Activated naive CD8-positive, alpha-beta T cell treated with anti-CD3 and anti-CD28 coated beads, Interleukin-2, amount 10 ng/mL, durations not matched to agents 7 days and 5 days (primary cell): ENCODE measurements around the gene PDF. TPM values are rescaled to one million over a fixed set of nuclear protein-coding genes. Genes with fewer than 3 reads are reported as not detected.

Source experiments
- ATAC-seq: fragments of 150-1000 bp; cut with Tn5 transposase; one replicate; pipeline ENCODE4 v1.10.0; 2021; ENCODE audit warnings: low read depth, moderate library complexity
- POLR2A ChIA-PET: fragments of 350-600 bp; sonication (Branson Sonifier 250); formaldehyde crosslinking; loops from one replicate; lab custom pipeline; 2021; ENCODE audit warnings: antibody characterized with exemption; lab: Charles Lee
- DNase-seq: peaks from one replicate; pipeline ENCODE4 v3.0.0; 2021
- H3K27ac Mint-ChIP-seq: one replicate; pipeline ENCODE4 v1.8.0; 2022; ENCODE audit warnings: mild to moderate bottlenecking, mixed read lengths
- H3K27me3 Mint-ChIP-seq: one replicate; pipeline ENCODE4 v1.8.0; 2022; ENCODE audit warnings: mild to moderate bottlenecking, moderate library complexity, mixed read lengths
- H3K36me3 Mint-ChIP-seq: one replicate; pipeline ENCODE4 v1.8.0; 2021; ENCODE audit warnings: mild to moderate bottlenecking, mixed read lengths
- H3K4me1 Mint-ChIP-seq: one replicate; pipeline ENCODE4 v1.8.0; 2021; ENCODE audit warnings: mixed read lengths
- H3K4me3 Mint-ChIP-seq: one replicate; pipeline ENCODE4 v1.8.0; 2022; ENCODE audit warnings: mild to moderate bottlenecking, moderate library complexity, mixed read lengths
- H3K9me3 Mint-ChIP-seq: one replicate; pipeline ENCODE4 v1.8.0; 2021; ENCODE audit warnings: mixed read lengths
- total RNA-seq, 2 experiments: library from RNA; stranded (reverse); gene quantifications; one replicate each; pipeline ENCODE4 v1.2.3, GENCODE V29; 2021

The PDF gene
- total RNA-seq, 2 experiments from 2014 or later = 12.6 to 14.5 TPM

- H3K4me1 Mint-ChIP-seq = peaks cover 4% of the 10 kb centered on the region
- no peak for ATAC-seq
- no peak overlapping the region for H3K4me3 Mint-ChIP-seq
- H3K36me3 Mint-ChIP-seq = peaks cover 9% of the 10 kb centered on the region
- POLR2A ChIA-PET = no interaction called here
- no peaks in the 10 kb centered on the region for H3K9me3 Mint-ChIP-seq
- H3K27me3 Mint-ChIP-seq = no peaks in the 10 kb centered on the region
- DNase-seq = peak; percentile 21
- no peak overlapping the region for H3K27ac Mint-ChIP-seq
Measured at GRCh38 chr16:69319826-69320739, 10.3 kb downstream of the PDF start.

DNA sequence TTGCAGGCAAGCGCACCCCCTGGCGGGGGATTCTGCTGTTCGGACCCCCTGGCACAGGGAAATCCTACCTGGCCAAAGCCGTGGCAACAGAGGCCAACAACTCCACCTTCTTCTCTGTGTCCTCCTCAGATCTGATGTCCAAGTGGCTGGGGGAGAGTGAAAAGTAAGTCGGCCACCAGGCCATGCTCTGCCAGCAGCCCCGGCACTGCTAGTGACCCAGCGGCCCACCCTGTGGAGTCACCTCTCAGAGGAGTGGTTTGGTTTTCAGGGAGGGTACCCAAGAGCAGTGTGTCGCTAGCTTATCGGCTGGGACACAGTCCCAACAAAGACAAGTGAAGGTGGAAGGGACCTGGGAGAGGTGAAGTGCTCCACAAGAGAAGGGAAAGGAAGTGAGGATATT lies 11.0 kb downstream of the PDF start:
- H3K4me3 Mint-ChIP-seq = no peak overlapping the region
- no peak overlapping the region for H3K27ac Mint-ChIP-seq
- ATAC-seq = no peak
- H3K4me1 Mint-ChIP-seq = peaks cover 4% of the 10 kb centered on the region
- H3K27me3 Mint-ChIP-seq = no peaks in the 10 kb centered on the region
- DNase-seq = no peak
- no peaks in the 10 kb centered on the region for H3K9me3 Mint-ChIP-seq
- peaks cover 9% of the 10 kb centered on the region for H3K36me3 Mint-ChIP-seq
- POLR2A ChIA-PET = no interaction called here

DNA sequence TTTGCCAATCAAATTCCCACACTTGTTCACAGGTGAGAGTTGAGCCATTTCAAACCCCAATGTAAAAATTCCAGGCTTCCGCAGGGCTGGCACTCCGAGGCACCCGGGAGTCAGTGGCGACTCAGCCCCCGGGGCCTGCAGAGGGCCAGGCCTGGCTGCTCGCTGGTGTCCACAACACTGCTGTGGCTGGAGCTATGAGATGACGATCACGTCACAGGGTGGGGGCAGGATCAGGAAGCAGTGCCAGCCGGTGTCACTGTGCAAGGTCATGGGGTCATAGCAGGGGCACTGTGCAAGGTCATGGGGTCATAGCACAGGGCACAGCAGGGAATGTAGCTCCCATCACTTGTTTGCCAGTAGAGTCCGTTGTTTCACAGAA lies 11.5 kb downstream of the PDF start:
- peak; percentile 25 for DNase-seq
- H3K27ac Mint-ChIP-seq = no peak overlapping the region
- no peak overlapping the region for H3K4me3 Mint-ChIP-seq

DNA sequence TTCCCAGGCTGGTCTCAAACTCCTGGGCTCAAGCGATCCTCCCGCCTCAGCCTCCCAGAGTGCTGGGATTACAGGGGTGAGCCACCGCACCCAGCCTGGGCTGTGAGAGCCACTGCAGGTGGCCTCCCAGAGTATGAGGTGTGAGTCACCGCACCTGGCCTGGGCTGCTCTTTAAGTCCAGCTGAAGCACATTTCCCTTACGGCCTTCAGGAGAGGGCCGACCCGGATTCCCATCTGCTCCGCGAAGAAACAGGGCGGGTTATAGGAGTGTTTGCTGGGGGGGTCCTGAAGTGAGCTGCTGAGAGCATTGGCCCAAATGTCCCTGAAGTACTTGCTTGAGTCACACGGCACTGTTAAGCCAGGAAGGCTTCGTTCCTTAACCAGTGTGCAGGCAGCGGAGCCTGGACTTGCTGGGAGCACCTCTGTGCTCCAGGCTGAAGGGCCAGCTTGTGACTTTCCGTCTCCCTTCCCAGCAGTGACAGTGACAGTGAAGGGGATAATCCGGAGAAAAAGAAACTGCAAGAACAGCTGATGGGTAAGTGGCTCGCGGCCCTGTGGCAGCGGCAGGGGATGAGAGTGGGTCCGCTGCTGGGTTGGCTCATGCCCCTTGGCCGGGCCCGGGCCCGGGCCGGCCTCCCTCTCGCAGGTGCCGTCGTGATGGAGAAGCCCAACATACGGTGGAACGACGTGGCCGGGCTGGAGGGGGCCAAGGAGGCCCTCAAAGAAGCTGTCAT lies 12.0 kb downstream of the PDF start:
- peaks cover 7% of the 10 kb centered on the region for H3K4me1 Mint-ChIP-seq
- POLR2A ChIA-PET = interaction anchor here (0.8 kb wide), 1 partner anchor 10 kb away, joined by 4 read pairs; no protein-coding TSS in a partner anchor
- no peaks in the 10 kb centered on the region for H3K9me3 Mint-ChIP-seq
- no peaks in the 10 kb centered on the region for H3K27me3 Mint-ChIP-seq
- ATAC-seq (no peak), DNase-seq (peak; percentile 19)
- H3K4me3 Mint-ChIP-seq = no peak overlapping the region
- H3K27ac Mint-ChIP-seq = no peak overlapping the region
- H3K36me3 Mint-ChIP-seq = peaks cover 16% of the 10 kb centered on the region

More for the DNA sequence above, 11.5 kb downstream of the PDF start:
- POLR2A ChIA-PET = no interaction called here
- no peak for ATAC-seq
- H3K9me3 Mint-ChIP-seq = no peaks in the 10 kb centered on the region
- peaks cover 12% of the 10 kb centered on the region for H3K36me3 Mint-ChIP-seq
- peaks cover 4% of the 10 kb centered on the region for H3K4me1 Mint-ChIP-seq
- H3K27me3 Mint-ChIP-seq = no peaks in the 10 kb centered on the region

GRCh38 chr16:69316595-69317034 lies 13.8 kb downstream of the PDF start:
- H3K36me3 Mint-ChIP-seq = peaks cover 18% of the 10 kb centered on the region
- no peak overlapping the region for H3K27ac Mint-ChIP-seq
- no peaks in the 10 kb centered on the region for H3K9me3 Mint-ChIP-seq
- no peak overlapping the region for H3K4me3 Mint-ChIP-seq
- H3K27me3 Mint-ChIP-seq = no peaks in the 10 kb centered on the region
- ATAC-seq = no peak
- DNase-seq = peak; percentile 18
- POLR2A ChIA-PET = no interaction called here
- peaks cover 15% of the 10 kb centered on the region for H3K4me1 Mint-ChIP-seq

DNA sequence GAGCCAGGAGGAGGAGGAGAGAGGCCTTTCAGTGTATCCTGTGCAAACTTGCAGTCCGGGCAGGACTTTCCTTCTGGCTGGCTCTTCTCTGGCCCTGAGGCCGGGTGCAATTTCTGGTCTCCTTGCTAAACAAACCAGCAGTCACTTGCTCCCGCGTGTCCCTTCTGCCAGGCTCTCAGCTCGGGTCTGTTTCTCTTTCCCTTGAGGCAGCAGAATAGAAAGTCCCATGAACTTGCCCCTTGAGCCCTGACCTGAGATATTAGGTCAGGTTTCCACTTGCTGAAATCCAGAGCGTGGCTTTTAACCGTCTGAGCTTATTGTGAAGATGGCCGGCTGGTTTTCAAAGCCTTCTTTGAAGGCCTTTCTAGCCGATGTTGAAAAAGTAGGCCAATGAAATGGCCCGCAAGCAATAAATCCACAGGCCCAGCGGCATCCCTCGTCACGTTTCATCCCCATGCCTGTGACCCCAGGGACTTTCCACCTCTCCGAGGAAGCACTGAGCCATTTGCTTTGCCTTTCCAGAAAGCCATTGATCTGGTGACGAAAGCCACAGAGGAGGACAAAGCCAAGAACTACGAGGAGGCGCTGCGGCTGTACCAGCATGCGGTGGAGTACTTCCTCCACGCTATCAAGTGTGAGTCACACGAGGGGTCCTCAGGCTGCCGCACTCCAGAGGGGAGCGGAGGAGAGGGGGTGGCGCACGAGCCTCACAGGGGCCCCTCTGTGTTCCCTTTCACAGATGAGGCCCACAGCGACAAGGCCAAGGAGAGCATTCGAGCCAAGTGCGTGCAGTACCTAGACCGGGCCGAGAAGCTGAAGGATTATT lies 14.7 kb downstream of the PDF start:
- Mint-ChIP-seq H3K9me3 (no peaks in the 10 kb centered on the region), H3K4me1 (peaks cover 15% of the 10 kb centered on the region), H3K36me3 (peaks cover 16% of the 10 kb centered on the region), H3K4me3 (no peak overlapping the region), H3K27me3 (no peaks in the 10 kb centered on the region), H3K27ac (no peak overlapping the region)
- POLR2A ChIA-PET = interaction anchor here (1.0 kb wide), 1 partner anchor 13 kb away, joined by 3 read pairs; no protein-coding TSS in a partner anchor
- DNase-seq (peak; percentile 20), ATAC-seq (no peak)

DNA sequence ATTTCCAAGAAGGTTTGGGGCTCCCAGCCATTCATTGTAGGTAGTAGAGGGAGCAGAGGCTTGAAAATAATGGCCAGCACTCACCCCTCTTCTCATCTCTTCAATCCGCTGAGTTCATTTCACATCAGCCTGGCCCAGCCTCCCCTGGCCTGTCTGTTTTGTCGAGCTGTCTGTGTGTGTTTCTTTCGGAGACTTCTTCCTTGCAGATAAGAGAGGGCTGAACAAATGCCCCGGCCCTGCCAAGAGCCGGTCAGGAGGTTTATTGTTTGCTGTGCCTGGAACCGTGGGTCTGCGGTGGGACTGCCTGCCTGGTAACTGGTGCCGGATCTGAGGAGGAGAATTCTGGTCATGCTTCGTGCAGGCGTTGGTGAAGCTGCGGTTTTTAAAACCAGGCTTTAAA lies 15.9 kb downstream of the PDF start:
- no peaks in the 10 kb centered on the region for H3K27me3 Mint-ChIP-seq
- no peak for ATAC-seq
- POLR2A ChIA-PET = no interaction called here
- peaks cover 20% of the 10 kb centered on the region for H3K4me1 Mint-ChIP-seq
- no peaks in the 10 kb centered on the region for H3K9me3 Mint-ChIP-seq
- H3K4me3 Mint-ChIP-seq = no peak overlapping the region
- H3K36me3 Mint-ChIP-seq = peaks cover 15% of the 10 kb centered on the region
- DNase-seq = no peak
- H3K27ac Mint-ChIP-seq = no peak overlapping the region

DNA sequence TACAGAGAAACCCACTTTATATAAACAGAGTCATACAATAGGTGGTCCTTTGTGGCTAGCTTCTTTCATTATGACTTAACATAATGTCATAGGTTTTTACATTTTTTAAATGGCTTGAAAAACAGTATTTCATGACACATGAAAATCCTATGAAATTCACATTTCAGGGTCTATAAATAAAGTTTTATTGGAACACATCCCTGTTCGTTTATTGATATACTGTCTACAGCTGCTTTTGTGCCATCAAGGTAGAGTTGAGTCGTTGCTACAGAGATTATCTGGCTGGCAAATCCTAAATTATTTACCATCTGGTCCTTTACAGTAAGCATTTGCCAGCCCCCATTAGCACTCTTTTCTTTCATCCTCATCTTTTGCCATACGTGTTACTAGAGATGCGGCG lies 16.9 kb downstream of the PDF start:
- no peaks in the 10 kb centered on the region for H3K9me3 Mint-ChIP-seq
- peak overlapping the region; percentile 45 for H3K27ac Mint-ChIP-seq
- H3K27me3 Mint-ChIP-seq = no peaks in the 10 kb centered on the region
- POLR2A ChIA-PET = no interaction called here
- ATAC-seq (no peak), DNase-seq (no peak)
- peak overlapping the region; percentile 68 for H3K4me3 Mint-ChIP-seq
- peaks cover 19% of the 10 kb centered on the region for H3K4me1 Mint-ChIP-seq
- H3K36me3 Mint-ChIP-seq = peaks cover 17% of the 10 kb centered on the region

DNA sequence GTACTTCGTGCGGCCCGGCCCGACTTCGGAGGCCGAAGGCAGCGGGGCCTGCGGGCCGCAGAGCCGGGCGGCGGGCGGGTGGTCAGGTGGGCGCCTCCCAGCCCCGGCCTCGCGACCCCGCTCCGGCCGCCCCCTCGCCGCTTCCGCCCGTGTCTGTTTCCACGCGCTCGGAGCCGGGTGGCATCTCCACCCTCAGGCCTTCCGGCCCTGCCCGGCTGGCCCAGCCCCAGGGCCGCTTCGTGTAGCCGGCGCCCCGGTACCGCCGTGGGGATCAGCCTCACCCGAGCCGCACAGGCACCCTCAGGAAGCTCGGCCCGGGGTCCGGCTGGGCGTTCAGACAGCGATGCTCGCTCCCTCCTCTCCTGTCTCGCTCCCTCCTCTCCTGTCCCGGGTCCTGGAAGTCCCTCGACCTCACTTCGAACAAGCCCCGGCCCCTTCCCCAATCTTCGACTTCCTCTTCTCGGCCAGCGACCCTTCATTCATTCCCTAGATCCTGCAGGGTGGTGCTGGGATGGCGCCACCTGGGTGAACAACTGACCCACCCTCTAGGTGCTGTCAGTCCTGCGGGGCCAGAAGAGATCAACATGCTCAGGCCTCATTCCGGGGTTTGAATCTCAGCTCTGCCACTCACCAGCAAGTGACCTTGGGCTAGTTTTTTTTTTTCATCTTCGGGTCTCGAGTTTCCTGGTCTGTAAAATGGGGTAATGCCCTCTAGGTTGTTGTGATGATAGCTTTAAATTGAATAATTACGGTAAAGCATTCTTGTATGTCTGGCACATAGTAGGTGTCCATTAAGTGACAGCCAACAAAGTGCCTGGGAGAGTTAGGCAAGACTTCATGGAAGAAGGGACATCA lies 18.6 kb downstream of the PDF start:
- peak overlapping the region; percentile 98 for H3K27ac Mint-ChIP-seq
- H3K36me3 Mint-ChIP-seq = peaks cover 17% of the 10 kb centered on the region
- peaks cover 19% of the 10 kb centered on the region for H3K4me1 Mint-ChIP-seq
- peak overlapping the region; percentile 99 for H3K4me3 Mint-ChIP-seq
- ATAC-seq = peak; percentile 68
- POLR2A ChIA-PET = interaction anchor here (0.8 to 3.1 kb wide), 5 partner anchors 11 to 467 kb away, joined by 3 to 19 read pairs (median 3); partner anchors contain the start of gene PDF
- peaks cover 3% of the 10 kb centered on the region for H3K27me3 Mint-ChIP-seq
- no peaks in the 10 kb centered on the region for H3K9me3 Mint-ChIP-seq
- no peak for DNase-seq

- H3K27me3 Mint-ChIP-seq = peaks cover 3% of the 10 kb centered on the region
- POLR2A ChIA-PET = interaction anchor here (0.6 to 3.1 kb wide), 5 partner anchors 19 to 467 kb away, joined by 3 to 19 read pairs (median 3); partner anchors contain the start of gene PDF
- H3K27ac Mint-ChIP-seq = peak within 1 kb of the TSS; percentile 98
- H3K9me3 Mint-ChIP-seq = no peaks in the 10 kb centered on the region
- peak; percentile 100 for DNase-seq
- peaks cover 17% of the 10 kb centered on the region for H3K36me3 Mint-ChIP-seq
- peaks cover 19% of the 10 kb centered on the region for H3K4me1 Mint-ChIP-seq
- H3K4me3 Mint-ChIP-seq = peak within 1 kb of the TSS; percentile 99
- peak; percentile 97 for ATAC-seq
Measured at GRCh38 chr16:69310653-69311532, 19.5 kb downstream of the PDF start, which contains the start of gene VPS4A. TSS of gene VPS4A (plus strand) at chr16:69311350. CDS start at chr16:69311512, 162 bp downstream.

DNA sequence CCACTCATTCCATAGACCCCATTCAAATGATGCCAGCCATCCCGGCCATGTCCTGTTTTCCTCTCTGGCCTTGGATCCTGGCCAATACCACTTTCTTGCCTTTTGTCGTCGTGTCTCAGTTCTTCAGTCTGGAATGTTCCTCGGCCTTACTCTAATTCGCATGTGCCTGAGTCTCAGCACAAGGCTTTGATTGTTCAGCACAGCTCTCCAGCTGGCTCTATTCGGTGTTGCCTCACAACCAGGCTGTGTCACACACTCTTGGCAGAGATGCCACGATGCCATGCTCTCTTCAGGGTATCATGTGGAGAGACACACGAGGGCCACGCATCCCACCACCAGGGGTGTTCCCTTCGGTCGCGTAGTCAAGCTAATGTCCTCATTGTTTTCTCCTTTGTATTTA lies 21.1 kb downstream of the PDF start:
- H3K27ac Mint-ChIP-seq = no peak overlapping the region
- H3K4me3 Mint-ChIP-seq = no peak overlapping the region
- peaks cover 17% of the 10 kb centered on the region for H3K36me3 Mint-ChIP-seq
- H3K27me3 Mint-ChIP-seq = peaks cover 3% of the 10 kb centered on the region
- peaks cover 19% of the 10 kb centered on the region for H3K4me1 Mint-ChIP-seq
- DNase-seq = no peak
- POLR2A ChIA-PET = no interaction called here
- no peaks in the 10 kb centered on the region for H3K9me3 Mint-ChIP-seq
- ATAC-seq = no peak
